PC-3 (cell line): ENCODE data around the gene DNAI4.

ENCODE experiments used
- EZH2 ChIP-seq: fragments of 300-600 bp; sonication (generic); IDR thresholded peaks from one replicate; pipeline ENCODE4 v1.6.1; 2017; ENCODE audit warnings: antibody characterized with exemption, mild to moderate bottlenecking, low read length; ENCODE audit not compliant: unreplicated experiment
- EZH2phosphoT487 ChIP-seq: fragments of 300-600 bp; sonication (generic); IDR thresholded peaks from 2 replicates; pipeline ENCODE4 v1.6.1; 2018; ENCODE audit warnings: mild to moderate bottlenecking, antibody characterized with exemption, low read length, borderline replicate concordance
- TF ChIP-seq, protein P1 (sequence below): fragments of 300-600 bp; sonication (generic); conservative IDR thresholded peaks from 2 replicates; pipeline ENCODE4 v1.5.1; 2017; ENCODE audit warnings: antibody characterized with exemption, low read depth, mild to moderate bottlenecking, low read length

DNA sequence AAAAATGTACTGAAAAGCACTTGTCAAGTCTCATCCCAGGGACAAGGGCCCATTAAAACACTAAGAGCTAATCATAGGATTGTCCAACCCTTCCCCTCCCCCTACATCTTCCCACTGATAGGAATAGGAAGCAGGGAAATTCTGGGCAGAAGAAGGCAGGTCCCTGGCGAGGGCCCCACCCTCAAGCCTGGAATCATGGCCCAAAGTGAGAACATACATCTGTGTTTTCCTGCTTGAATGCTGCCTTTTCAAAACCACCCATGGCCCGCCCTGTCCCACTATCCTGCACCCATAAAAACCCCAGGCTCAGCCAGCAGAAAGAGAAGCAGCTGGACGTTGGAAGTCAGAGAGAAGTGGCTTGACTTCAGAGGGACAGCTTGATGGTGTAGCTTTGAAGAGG, 4.8 kb downstream of the DNAI4 start:
- TF ChIP-seq, protein P1, sequence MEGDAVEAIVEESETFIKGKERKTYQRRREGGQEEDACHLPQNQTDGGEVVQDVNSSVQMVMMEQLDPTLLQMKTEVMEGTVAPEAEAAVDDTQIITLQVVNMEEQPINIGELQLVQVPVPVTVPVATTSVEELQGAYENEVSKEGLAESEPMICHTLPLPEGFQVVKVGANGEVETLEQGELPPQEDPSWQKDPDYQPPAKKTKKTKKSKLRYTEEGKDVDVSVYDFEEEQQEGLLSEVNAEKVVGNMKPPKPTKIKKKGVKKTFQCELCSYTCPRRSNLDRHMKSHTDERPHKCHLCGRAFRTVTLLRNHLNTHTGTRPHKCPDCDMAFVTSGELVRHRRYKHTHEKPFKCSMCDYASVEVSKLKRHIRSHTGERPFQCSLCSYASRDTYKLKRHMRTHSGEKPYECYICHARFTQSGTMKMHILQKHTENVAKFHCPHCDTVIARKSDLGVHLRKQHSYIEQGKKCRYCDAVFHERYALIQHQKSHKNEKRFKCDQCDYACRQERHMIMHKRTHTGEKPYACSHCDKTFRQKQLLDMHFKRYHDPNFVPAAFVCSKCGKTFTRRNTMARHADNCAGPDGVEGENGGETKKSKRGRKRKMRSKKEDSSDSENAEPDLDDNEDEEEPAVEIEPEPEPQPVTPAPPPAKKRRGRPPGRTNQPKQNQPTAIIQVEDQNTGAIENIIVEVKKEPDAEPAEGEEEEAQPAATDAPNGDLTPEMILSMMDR, result no peak
- TF ChIP-seq EZH2, result no peak
- no peak for TF ChIP-seq EZH2phosphoT487
